ENCODE results near the gene MED8. TPM values are rescaled to one million over a fixed set of nuclear protein-coding genes. Genes with fewer than 3 reads are reported as not detected.

MED8 gene
- total and polyA plus RNA-seq, 2 of the 13 experiments (the other 11 are each of a cell fraction or from before 2014, with no cell fraction given), result 16.9 to 77.4 TPM

- TF ChIP-seq PRDM4 (CRISPR knock-in tag; IDR thresholded peaks at IDR 0.05; ENCODE audit: borderline replicate concordance) (no peak), PRDM10 (CRISPR knock-in tag; IDR thresholded peaks at IDR 0.05; ENCODE audit: low read depth) (no peak), ZHX2 (IDR thresholded peaks at IDR 0.05; ENCODE audit: low read depth) (peak; percentile 69; the same call in 1 of the 2 replicates), ZHX2 (CRISPR knock-in tag; IDR thresholded peaks at IDR 0.05; ENCODE audit: borderline replicate concordance) (no peak), ZSCAN20 (CRISPR knock-in tag; IDR thresholded peaks at IDR 0.05; ENCODE audit: borderline replicate concordance) (no peak; the same call in none of the 2 replicates), ZNF841 (CRISPR knock-in tag; IDR thresholded peaks at IDR 0.05; ENCODE audit: borderline replicate concordance) (no peak), ZFP82 (CRISPR knock-in tag; IDR thresholded peaks at IDR 0.05; ENCODE audit: borderline replicate concordance) (0 out of 2 replicates have a peak, but pooled peaks have one; percentile 77), PAF1 (CRISPR knock-in tag; IDR thresholded peaks at IDR 0.05) (no peak), KDM2A (CRISPR knock-in tag; IDR thresholded peaks at IDR 0.05; ENCODE audit: borderline replicate concordance, low read depth) (peak; percentile 75), SIX4 (CRISPR knock-in tag; IDR thresholded peaks at IDR 0.05) (no peak), ZNF782 (CRISPR knock-in tag; IDR thresholded peaks at IDR 0.05; ENCODE audit: borderline replicate concordance) (no peak; the same call in 1 of the 2 replicates), SMC3 (IDR thresholded peaks at IDR 0.05; ENCODE audit: low read length) (no peak), ZNF839 (CRISPR knock-in tag; IDR thresholded peaks at IDR 0.05; ENCODE audit: borderline replicate concordance) (peak; percentile 42; the same call in 1 of the 2 replicates)
Measured at GRCh38 chr1:43348809-43349593, 40.6 kb downstream of the MED8 start (continued).

All from HepG2 (cell line).